Upper lobe of left lung (tissue), 4 donors: Measurements from ENCODE around the gene IPP.

Source experiments
- POLR2AphosphoS5 ChIP-seq, 2 donors: sonication (generic); formaldehyde crosslinking; IDR thresholded peaks; one replicate each; pipeline ENCODE4 v1.5.1; 2017; ENCODE audit warnings: antibody characterized with exemption in 2 of 2
- TF ChIP-seq, protein P1 (sequence below), 6 experiments: fragments of 450-650 bp in 4 of 6; fragments of 200-600 bp in 2 of 6; sonication (generic) in 2 of 6; IDR thresholded peaks; one replicate each; pipeline ENCODE4 v1.5.1; 2016 to 2019; ENCODE audit warnings: antibody characterized with exemption in 6 of 6

DNA sequence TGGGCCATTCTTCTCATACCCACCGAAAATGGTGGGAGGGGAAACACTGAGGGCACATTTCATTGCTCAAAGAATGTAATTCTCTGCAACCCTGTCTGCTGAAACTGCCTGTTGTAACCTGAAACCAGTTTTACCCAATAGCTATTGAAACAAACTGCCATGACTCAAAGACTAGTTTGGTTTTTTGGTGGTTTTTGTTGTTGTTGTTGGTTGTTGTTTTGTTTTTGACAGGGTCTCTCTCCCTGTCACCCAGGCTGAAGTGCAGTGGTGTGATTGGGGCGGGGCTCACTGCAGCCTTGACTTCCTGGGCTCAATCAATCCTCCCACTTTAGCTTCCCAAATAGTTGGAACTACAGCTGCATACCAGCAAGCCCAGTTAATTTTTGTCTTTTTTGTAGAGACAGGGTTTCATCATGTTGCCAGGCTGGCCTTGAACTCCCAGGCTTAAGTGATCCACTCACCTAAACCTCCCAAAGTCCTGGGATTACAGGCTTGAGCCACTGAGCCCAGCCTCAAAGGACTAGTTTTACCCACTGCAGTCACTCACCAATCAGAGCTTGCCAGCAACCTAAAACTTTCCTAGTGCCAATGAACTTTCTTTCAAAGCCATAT lies 2.1 kb upstream of the IPP start:
- TF ChIP-seq, protein P1, sequence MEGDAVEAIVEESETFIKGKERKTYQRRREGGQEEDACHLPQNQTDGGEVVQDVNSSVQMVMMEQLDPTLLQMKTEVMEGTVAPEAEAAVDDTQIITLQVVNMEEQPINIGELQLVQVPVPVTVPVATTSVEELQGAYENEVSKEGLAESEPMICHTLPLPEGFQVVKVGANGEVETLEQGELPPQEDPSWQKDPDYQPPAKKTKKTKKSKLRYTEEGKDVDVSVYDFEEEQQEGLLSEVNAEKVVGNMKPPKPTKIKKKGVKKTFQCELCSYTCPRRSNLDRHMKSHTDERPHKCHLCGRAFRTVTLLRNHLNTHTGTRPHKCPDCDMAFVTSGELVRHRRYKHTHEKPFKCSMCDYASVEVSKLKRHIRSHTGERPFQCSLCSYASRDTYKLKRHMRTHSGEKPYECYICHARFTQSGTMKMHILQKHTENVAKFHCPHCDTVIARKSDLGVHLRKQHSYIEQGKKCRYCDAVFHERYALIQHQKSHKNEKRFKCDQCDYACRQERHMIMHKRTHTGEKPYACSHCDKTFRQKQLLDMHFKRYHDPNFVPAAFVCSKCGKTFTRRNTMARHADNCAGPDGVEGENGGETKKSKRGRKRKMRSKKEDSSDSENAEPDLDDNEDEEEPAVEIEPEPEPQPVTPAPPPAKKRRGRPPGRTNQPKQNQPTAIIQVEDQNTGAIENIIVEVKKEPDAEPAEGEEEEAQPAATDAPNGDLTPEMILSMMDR (IDR thresholded peaks at IDR 0.05) = no peak
- no peak for TF ChIP-seq POLR2AphosphoS5 (IDR thresholded peaks at IDR 0.05)
